HUDEP-2 (cell line): ENCODE measurements around the gene UGT2B10.

Source experiments
- DNase-seq, 76 experiments: peaks; one replicate each; lab custom pipeline; 2025; ENCODE audit not compliant: unreplicated experiment in 76 of 76; lab: John Stamatoyannopoulos, UW

UGT2B10 gene

DNA sequence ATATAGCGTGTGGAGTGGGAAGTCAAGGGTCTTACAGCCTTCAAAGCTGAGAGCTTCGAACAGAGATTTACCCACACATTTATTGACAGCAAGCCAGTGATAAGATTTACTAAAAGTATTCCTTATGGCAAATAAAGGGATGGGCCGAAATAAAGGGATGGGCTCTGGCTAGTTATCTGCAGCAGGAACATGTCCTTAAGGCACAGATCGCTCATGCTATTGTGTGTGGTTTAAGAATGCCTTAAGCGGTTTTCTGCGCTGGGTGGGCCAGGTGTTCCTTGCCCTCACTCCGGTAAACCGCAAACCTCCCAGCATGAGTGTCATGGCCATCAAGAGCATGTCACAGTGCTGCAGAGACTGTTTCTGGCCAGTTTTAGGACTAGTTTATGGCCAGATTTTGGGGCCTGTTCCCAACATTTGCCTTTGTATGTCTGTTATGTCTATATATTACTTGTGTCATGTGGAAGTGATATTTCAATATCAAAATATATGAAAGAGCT lies 53.5 kb downstream of the UGT2B10 start:
- no peak for DNase-seq

- DNase-seq = no peak
Measured at GRCh38 chr4:68871809-68872642, 56.2 kb downstream of the UGT2B10 start.

DNA sequence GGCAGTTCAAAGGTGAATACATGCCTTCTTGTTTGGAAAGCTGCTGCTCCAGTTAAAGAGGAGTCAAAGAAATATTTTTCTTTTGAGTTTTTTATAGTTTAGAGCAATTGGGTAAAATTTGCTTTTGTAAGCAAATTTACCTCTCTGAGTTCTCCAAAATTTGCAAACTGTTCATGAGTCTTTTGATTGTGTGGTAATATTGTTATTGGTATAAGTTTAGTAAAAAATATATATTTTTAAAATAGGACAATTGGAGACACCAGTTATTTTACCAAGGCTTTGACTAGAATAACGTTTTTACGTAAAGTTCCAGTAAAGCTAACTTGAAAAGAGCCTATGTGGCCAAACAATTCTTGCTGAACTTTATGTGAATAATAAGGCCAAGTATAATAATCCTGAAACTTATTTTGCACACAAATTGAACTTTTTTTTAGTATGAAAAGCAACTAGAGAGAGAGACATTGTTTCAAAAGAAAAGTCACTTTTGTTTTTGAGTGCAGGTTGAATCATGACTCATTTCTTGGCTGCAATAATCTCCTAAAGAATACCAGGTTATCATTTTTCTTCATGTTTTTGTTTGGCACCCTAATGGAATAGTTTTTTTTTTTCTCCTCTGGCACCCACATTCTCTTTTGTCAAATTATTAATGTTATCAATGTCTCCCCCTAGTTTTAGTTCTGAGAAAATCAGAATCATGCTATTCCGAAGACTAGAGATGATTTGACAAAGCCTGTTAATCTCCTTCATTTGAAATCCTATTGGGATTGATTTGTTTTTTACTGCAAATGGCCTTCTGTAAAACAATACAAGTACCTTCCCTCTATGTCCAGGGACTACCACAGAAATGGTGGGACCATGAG lies 57.1 kb downstream of the UGT2B10 start:
- no peak for DNase-seq

DNA sequence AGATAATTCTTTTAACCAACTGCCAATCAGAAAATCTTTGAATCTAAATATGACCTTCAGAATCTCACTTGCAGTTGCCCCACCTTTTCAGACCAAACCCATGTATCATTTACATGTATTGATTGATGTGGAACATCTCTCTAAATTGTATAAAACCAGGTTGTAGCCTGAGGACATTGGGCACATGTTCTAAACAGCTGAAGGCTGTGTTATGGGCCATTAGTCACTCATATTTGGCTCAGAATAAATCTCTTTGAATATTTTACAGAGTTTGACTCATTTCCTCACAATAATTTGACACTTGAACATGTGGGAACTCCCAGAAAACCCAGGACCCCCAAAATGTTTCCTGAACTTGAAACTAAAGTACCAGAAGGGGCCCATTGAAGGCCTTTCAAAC lies 58.7 kb downstream of the UGT2B10 start:
- no peak for DNase-seq

DNA sequence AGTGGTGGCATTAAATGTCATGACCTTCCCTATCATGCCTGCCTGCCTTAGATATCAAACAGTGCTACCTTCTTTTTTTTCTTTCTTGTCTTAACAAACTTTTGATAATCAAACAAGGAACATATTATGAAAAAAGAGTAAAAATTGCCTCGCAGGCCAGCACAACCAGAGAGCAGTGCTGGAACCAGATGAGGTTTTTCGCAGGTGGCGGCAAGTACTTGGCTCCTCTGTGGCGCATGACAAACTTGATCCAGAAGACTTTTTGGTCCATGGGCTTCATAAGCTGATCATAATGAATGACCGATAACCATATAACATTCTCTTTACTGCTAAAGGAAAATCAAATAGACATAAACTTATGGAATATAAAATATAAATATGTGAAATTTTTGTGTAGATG lies 61.8 kb downstream of the UGT2B10 start:
- DNase-seq = no peak

DNA sequence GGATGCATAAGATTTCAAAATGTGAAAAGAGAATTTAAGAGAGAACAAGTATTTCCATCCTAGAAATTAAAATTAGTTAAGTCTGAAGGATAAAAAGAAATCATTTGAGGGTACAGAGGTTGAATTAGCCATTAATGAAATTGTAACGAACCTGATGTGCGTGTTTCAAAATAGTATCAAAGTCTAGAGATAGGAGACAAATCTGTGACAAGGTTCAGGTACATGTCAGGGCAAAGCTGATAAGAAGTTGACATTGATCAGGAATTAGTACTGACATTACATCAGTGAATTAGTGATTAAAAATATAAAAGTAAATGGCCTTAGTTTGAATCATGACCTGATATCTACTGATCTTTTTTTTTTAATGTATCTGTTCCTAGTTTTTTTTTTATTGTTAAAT lies 62.3 kb downstream of the UGT2B10 start:
- DNase-seq = no peak
